ENCODE measurements around the gene CUL3. TPM values are rescaled to one million over a fixed set of nuclear protein-coding genes. Genes with fewer than 3 reads are reported as not detected.

CUL3 gene
- total and polyA plus RNA-seq, 7 donors, result 59.3 to 85.3 (median 65.6) TPM

DNA sequence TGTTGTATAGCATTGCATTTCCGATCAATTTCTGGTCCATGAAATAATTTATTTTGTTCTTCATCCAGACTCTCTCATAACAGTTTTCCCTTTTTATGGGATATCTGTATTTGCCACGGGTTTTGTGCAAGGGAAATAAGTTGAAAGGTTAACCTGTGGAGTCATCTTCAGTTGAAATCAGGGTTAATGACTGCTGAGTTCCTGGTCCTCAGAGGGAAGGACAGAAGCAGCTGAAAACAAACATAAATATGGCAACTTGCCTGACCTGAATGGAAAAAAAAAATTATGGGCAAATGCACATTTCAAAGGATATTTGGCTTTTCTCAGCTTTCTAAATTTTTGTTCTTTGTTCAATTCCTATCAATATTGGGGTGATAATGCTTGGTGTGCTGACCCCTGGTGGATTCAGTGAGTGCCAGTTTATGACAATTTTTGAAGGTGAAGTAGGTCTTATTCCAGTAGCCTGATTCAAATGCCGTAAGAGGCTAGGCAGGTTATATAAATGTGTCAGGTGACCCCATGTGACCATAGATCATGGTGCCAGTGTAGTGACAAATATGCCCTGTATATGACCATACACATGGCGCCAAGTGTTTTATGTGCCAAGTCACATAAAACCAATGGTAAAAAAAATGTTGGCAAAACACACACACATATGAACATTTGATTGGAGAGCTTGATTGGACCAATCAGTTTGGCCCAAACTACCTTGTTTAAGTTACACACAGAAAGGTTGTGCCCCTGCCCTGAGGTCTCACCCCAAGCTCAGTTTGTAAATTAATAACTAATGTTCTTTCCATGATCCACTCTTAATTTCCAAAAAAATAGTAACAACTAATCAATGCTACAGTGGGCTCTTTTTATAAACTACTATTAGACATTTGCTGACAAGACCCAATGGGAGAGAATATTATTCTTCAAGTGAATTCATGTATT is 135.7 kb downstream of the CUL3 start:
- 26 to 44% methylated on average over 4 of the region's 4 CpGs for WGBS, 2 donors
- intact Hi-C loops (cut with DNase I), result no loop called here
- no peak for TF ChIP-seq POLR2A (IDR thresholded peaks at IDR 0.05)
- TF ChIP-seq, protein P1, sequence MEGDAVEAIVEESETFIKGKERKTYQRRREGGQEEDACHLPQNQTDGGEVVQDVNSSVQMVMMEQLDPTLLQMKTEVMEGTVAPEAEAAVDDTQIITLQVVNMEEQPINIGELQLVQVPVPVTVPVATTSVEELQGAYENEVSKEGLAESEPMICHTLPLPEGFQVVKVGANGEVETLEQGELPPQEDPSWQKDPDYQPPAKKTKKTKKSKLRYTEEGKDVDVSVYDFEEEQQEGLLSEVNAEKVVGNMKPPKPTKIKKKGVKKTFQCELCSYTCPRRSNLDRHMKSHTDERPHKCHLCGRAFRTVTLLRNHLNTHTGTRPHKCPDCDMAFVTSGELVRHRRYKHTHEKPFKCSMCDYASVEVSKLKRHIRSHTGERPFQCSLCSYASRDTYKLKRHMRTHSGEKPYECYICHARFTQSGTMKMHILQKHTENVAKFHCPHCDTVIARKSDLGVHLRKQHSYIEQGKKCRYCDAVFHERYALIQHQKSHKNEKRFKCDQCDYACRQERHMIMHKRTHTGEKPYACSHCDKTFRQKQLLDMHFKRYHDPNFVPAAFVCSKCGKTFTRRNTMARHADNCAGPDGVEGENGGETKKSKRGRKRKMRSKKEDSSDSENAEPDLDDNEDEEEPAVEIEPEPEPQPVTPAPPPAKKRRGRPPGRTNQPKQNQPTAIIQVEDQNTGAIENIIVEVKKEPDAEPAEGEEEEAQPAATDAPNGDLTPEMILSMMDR (IDR thresholded peaks at IDR 0.05), result peak in 1 of 4 experiments; percentile 26
- H3K4me3 ChIP-seq, result no peak overlapping the region
- H3K4me1 ChIP-seq, result no peaks in the 10 kb centered on the region
- no peaks in the 10 kb centered on the region for H3K36me3 ChIP-seq
- no peak overlapping the region for H3K27ac ChIP-seq
- H3K27me3 ChIP-seq, result peaks cover 0 to 2% (median under 1%) of the 10 kb centered on the region in 3 donors
- H3K9me3 ChIP-seq, result no peaks in the 10 kb centered on the region
- DNase-seq, result no peak

- H3K27me3 ChIP-seq, result peaks cover 0 to 13% (median 5%) of the 10 kb centered on the region in 3 donors
- WGBS, 2 donors, result 94 to 95% methylated on average over 1 of the region's 1 CpG
- TF ChIP-seq EP300 (IDR thresholded peaks at IDR 0.05) (no peak), POLR2A (IDR thresholded peaks at IDR 0.05) (no peak), POLR2AphosphoS5 (IDR thresholded peaks at IDR 0.05) (no peak)
- TF ChIP-seq, protein P1 (IDR thresholded peaks at IDR 0.05), result no peak
- no peak overlapping the region for H3K4me3 ChIP-seq
- no peak overlapping the region for H3K27ac ChIP-seq
- no peaks in the 10 kb centered on the region for H3K4me1 ChIP-seq
- H3K36me3 ChIP-seq, result no peaks in the 10 kb centered on the region
- no peaks in the 10 kb centered on the region for H3K9me3 ChIP-seq
- intact Hi-C loops (cut with DNase I), result no loop called here
- no peak for DNase-seq
These were observed 136.9 kb downstream of the CUL3 start for GRCh38 chr2:224448236-224448635.

GRCh38 chr2:224444783-224445182 is 140.4 kb downstream of the CUL3 start:
- no peaks in the 10 kb centered on the region for H3K9me3 ChIP-seq
- intact Hi-C loops (cut with DNase I), result no loop called here
- H3K4me1 ChIP-seq, result peaks cover 0 to 11% (median 5%) of the 10 kb centered on the region in 4 donors
- no peaks in the 10 kb centered on the region for H3K36me3 ChIP-seq
- peaks cover 6 to 26% (median 16%) of the 10 kb centered on the region in 3 donors for H3K27me3 ChIP-seq
- 95 to 96% methylated on average over 4 of the region's 4 CpGs for WGBS, 2 donors
- H3K27ac ChIP-seq, result no peak overlapping the region
- no peak for TF ChIP-seq POLR2A (IDR thresholded peaks at IDR 0.05)
- no peak for TF ChIP-seq EP300 (IDR thresholded peaks at IDR 0.05)
- no peak for TF ChIP-seq POLR2AphosphoS5 (IDR thresholded peaks at IDR 0.05)
- TF ChIP-seq, protein P1 (IDR thresholded peaks at IDR 0.05), result no peak
- no peak overlapping the region for H3K4me3 ChIP-seq
- no peak for DNase-seq

DNA sequence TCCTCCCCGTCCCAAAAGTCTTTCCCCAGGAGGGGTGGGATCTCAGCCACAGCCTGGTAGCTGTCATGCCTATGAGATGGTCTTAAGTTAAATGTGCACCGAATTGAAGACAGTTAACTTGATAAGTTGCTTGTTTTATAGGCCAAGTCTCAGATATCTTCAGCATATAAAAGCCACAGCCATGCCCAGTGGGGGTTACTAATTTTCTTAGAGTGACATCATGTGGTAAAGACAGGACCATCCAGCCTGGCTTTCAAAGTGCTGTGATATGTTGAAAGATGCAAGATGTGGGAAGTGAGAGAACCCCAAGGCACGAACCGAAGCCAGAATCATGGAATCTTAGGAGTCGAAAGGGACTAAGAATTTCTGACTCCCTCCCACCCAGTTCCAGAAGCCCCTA is 141.1 kb downstream of the CUL3 start:
- intact Hi-C loops (cut with DNase I), result no loop called here
- 83 to 85% methylated on average over 5 of the region's 5 CpGs for WGBS, 2 donors
- DNase-seq, result no peak

More for the DNA sequence above, 141.1 kb downstream of the CUL3 start:
- Histone ChIP-seq H3K36me3 (no peaks in the 10 kb centered on the region), H3K27me3 (peaks cover 6 to 26% (median 16%) of the 10 kb centered on the region in 3 donors), H3K9me3 (no peaks in the 10 kb centered on the region), H3K4me3 (no peak overlapping the region), H3K27ac (no peak overlapping the region), H3K4me1 (peaks cover 0 to 11% (median 5%) of the 10 kb centered on the region in 4 donors)
- TF ChIP-seq EP300 (IDR thresholded peaks at IDR 0.05), result no peak
- TF ChIP-seq POLR2A (IDR thresholded peaks at IDR 0.05), result no peak
- TF ChIP-seq, protein P1 (IDR thresholded peaks at IDR 0.05), result no peak
- TF ChIP-seq POLR2AphosphoS5 (IDR thresholded peaks at IDR 0.05), result no peak
